Head of caudate nucleus (tissue), 42 donors: ENCODE data around the gene CASZ1.

Experiments
- DNase-seq, 42 donors: peaks; one replicate each; pipeline versions ENCODE4 v3.0.0 to v3.0.0-alpha.2; 2020 to 2021; ENCODE audit warnings: mixed read lengths in 7 of 42
- intact Hi-C: fragments of 100-400 bp; cut with DNase I; formaldehyde crosslinking; loops from one replicate; pipeline ENCODE4 v1.15.0; 2022

The CASZ1 gene

DNA sequence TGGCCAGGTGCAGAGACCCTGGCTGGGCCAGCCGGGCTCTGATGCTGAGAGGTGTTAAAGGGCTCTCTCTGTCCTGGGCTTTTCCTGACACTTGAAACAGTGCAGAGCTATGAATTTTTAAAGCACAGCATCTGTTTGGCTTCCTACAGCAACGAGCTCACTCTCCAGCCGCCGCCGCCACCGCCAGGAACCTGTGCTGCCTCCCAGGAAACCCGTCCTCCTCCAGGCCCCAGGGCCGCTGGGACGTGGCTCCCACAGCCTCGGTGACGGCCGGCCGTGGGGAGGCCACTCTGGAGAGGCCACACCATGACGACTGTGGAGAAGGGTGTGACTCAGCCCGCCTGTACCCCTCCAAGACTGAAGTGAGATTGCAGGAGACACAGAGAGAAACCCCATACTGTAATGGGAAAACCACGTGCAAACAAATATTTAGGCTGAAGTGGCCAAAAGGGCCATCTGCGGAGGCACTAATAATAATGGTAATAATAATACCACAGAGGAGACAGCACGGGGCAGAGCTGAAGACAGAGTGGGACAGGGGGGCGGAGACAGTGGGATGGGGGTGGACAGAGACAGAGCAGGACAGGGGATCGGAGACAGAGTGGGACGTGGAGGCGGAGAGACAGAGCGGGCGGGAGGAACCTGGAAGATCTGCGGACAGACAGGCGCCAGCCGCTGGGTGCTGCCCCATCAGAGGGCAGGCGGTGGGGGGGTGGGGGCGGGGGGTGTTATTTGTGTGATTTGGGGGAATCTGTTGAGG, 139.2 kb downstream of the CASZ1 start:
- intact Hi-C loops, result no loop called here
- no peak for DNase-seq

GRCh38 chr1:10656431-10656830, 140.0 kb downstream of the CASZ1 start:
- intact Hi-C loops, result no loop called here
- no peak for DNase-seq

- intact Hi-C loops, result no loop called here
- DNase-seq, result no peak
These were observed 141.4 kb downstream of the CASZ1 start for GRCh38 chr1:10655002-10655401.

GRCh38 chr1:10653370-10654125, 142.9 kb downstream of the CASZ1 start:
- intact Hi-C loops, result no loop called here
- DNase-seq, result no peak

GRCh38 chr1:10652626-10653025, 143.8 kb downstream of the CASZ1 start:
- intact Hi-C loops, result no loop called here
- DNase-seq, result no peak

GRCh38 chr1:10651793-10652192, 144.7 kb downstream of the CASZ1 start:
- intact Hi-C loops, result no loop called here
- DNase-seq, result no peak

GRCh38 chr1:10651389-10651766, 145.1 kb downstream of the CASZ1 start:
- intact Hi-C loops, result no loop called here
- DNase-seq, result no peak

DNA sequence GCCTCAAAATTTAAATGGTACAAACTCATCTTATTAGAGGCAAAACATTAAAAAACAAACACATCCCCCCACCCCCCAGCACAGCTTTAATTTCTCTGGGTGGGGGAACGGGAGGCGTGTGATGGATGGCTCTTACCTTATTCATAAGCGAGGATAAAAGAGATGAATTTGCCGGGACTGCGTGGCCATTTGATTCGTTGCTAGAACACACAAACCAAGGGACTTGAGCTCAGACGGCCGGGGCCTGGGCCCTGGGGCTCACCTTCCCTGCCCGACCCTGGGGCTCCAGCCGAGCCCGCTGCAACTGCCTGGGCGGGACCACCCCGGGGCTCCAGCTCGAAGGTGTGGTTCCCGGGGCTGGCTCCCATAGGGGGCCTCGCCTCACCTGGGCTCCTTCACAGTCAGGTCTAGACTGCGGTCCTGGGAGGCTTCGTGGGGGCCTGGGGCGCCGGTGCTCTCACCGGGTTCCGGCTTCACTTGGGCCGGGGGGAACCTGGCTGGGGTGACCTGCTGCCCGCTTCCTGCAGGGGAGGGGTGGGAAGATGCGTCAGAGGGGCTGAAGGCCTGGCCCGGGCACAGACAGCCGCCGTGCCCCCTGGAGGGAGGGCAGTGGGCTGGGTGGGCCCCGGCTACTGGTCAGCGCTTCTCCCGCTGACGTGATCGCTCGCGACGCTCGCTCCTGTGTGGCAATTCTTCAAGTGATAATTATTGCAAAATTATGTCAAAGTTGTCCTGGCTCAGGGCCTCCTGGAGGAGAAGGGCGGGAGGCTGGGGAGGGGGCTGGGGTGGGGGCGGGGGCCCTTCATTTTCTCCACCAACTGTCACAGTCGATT, 145.7 kb downstream of the CASZ1 start:
- no peak for DNase-seq
- intact Hi-C loops, result no loop called here

- intact Hi-C loops, result no loop called here
- DNase-seq, result peak in 2 of 42 donors; percentile 10 to 14
These were observed 146.8 kb downstream of the CASZ1 start for GRCh38 chr1:10649517-10650201.

DNA sequence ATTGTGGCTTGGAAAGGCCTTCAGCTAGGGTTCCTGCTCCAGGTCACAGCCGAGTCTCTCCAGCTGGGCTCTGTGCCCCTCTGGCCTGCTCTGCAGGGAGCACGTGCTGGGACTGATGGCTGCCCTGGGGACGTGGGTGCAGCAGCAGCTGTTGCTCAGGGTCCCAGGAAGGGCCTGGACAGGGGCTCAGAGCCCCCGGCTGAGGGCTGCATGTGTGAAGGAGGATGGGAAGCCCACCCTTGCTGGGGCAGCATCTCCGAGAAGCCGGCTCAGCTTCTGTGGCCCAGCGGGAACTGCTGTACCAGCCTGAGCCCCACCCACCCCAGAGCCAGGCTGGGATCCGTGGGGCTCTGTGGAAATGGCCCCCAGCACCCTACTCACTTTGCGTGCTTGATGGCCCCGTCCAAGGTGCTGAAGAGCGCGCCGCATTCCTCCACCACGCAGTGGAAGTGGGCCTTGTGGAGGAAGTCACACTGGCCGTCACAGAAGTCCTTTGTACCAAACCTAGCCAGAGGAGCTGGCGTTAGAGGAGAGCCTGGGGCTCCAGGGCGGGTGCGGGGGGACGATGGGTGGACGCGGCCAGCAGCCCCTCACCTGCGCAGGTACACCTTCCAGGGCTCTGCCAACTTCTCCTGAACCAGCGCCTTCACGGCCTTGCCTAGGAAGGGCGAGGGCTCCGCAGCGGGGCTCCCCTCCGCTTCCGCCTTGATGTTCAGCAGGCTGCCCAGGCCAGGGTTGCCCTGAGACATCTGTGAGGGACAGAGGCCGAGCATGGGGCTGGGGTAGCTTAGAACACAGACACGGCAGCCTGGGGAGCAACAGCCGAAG, 147.5 kb downstream of the CASZ1 start:
- intact Hi-C loops, result no loop called here

DNA sequence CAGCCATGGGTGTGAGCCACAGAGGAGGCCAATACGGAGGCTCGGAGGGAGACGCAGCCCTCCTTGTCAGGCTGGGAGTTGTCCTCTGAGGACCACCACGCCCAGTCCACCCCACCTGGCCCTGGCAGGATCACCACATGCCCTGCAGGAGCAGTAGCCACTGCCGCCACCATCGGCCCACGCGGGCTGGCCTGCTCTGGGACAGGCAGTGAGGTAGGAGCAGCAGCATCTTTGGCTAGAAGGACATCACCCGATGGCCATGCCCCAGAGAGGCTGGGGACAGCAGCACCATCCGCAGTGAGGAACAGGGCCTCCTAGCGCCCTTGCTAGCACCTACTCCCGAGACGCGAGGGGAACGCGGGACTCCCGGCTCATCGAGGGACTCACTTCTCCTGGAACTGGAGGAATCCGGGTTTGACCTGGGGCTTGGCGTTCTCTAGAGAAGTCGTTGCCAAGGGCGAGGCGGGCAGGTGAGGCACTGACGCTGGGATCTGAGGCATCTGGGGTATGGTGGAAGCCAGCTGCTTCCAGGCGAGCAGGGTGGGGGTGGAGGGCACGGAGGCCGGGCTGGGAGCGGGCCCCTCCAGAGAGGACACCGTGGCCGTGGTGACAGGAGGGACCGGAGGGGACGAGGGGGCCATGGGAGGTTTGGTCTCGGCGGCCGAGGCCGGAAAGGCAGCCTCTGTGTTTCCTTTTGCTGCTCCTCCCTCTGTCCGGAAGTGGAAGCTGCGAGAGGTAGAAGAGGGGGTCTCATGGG, 148.9 kb downstream of the CASZ1 start:
- intact Hi-C loops, result no loop called here
- DNase-seq, result no peak

More for the DNA sequence above, 147.5 kb downstream of the CASZ1 start:
- no peak for DNase-seq

- peak in 14 of 42 donors; percentile 14 to 57 (median 34) for DNase-seq
- intact Hi-C loops, result no loop called here
These were observed 150.0 kb downstream of the CASZ1 start for GRCh38 chr1:10646347-10646861.

DNA sequence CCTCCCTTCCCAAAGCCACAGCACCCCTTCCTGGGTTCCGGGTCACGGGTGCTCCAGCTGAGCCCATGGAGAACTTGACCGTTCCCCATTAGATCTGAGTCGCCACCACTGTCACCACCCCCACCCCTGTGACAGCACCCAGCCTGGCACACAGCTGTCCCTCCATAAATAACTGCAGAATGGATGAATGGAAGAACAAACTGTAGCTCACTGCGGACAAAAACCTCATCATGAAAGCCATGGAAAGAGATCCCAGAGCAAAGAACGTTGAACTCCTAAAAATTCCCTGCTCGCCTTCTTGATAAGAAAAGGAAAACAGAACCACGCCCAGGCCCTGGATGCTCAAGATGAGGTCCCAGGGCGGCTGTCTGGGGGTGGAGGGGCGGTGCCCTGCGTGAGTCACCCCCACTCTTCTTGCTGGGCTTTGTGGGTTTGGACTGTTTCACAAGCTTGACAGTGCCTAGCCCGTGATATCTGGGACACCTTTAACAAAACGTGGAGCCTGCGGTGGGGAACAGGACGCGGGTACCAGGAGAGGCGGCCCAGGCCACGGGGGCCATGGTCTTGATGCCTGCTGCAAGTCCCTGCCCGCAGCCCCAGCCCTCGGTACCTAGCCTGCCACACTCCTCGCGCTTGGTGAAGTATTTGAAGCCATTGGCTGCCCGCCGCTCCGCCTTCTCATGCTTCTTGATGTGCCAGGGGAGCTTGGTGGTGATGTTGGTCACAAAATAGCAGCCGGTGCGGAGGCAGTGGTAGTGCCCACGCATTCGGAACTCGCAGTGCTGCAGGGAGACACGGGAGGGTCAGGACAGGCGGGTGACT, 151.9 kb downstream of the CASZ1 start:
- peak in 5 of 42 donors; percentile 16 to 40 (median 27) for DNase-seq
- intact Hi-C loops, result no loop called here

GRCh38 chr1:10643607-10644306, 152.7 kb downstream of the CASZ1 start:
- no peak for DNase-seq

DNA sequence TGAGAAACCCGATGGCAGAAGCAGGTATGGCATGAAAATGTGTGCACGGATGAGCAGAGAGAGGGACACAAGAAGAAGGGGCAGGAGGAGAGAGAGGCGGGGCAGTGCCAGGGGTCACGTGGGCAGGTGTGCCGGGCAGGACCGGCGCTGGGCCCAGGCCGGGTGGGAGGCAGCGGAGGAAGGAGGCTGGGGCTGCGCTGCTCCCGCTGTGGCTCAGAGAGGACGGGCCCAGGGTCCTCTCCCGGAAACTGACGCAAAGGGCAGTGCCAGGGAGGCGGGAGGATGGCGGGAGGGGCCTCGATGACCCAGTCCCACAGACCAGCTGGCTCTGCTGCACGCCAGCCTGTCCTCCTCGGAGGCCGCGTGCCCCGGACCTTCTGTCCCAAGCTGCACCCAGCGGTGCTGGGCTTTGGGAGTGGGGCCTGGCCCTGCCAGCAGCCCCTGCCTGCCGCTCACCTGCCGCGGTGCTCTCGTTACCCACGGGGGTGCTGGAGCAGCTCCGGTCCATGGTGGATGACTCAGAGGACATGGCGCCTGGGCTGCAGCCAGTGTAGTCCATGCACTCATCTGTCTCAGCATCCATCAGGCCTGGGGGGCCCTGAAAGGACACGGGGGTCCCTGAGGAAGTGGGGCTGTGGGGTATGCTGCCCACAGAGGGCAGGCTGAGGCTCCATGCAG, 153.9 kb downstream of the CASZ1 start:
- DNase-seq, result no peak
- intact Hi-C loops, result no loop called here

More at GRCh38 chr1:10643607-10644306, 152.7 kb downstream of the CASZ1 start:
- intact Hi-C loops, result no loop called here
